ENCODE measurements around the gene LPP. TPM values are rescaled to one million over a fixed set of nuclear protein-coding genes. Genes with fewer than 3 reads are reported as not detected.

The LPP gene
- total RNA-seq, 4 donors from 2014 or later: 45.9 to 81.1 (median 63.0) TPM

GRCh38 chr3:188568736-188569135, 414.8 kb downstream of the LPP start:
- no peak overlapping the region for H3K4me3 ChIP-seq (ENCODE audit: low read depth, poor library complexity, severe bottlenecking)
- DNase-seq (ENCODE audit: low spot score in 2 of 2): no peak
- intact Hi-C loops (cut with DNase I; ENCODE audit: low total_unique reads): no loop called here
- no peak for TF ChIP-seq POLR2A (IDR thresholded peaks at IDR 0.05)
- TF ChIP-seq, protein P1, sequence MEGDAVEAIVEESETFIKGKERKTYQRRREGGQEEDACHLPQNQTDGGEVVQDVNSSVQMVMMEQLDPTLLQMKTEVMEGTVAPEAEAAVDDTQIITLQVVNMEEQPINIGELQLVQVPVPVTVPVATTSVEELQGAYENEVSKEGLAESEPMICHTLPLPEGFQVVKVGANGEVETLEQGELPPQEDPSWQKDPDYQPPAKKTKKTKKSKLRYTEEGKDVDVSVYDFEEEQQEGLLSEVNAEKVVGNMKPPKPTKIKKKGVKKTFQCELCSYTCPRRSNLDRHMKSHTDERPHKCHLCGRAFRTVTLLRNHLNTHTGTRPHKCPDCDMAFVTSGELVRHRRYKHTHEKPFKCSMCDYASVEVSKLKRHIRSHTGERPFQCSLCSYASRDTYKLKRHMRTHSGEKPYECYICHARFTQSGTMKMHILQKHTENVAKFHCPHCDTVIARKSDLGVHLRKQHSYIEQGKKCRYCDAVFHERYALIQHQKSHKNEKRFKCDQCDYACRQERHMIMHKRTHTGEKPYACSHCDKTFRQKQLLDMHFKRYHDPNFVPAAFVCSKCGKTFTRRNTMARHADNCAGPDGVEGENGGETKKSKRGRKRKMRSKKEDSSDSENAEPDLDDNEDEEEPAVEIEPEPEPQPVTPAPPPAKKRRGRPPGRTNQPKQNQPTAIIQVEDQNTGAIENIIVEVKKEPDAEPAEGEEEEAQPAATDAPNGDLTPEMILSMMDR (IDR thresholded peaks at IDR 0.05): no peak
- 85 to 90% methylated on average over 3 of the region's 3 CpGs for WGBS, 2 donors

DNA sequence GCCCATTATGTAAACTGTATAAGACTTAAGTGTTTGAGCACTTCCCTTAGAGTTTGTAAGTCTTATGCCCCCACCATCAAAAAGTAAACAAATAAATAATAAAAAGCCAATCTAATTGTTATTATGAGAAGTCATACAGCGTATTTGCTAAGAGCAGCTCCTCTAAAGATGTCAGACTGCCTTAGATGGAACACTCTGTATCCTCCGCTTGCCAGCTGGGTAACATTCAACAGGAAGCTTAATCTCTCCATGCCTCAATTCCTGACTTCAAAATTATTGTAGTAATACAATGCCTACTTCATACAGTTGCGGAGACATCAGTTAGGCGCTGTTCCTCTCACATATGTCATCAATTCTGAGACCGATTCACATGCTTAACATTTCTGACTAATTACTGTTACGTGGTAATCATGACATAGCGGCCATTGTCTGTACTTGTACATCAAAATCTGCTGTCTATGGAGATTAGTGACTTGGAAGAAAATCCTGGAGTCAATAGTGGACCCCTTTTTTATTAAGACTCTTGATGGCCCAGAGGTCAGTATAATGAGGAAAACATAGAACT, 417.7 kb downstream of the LPP start:
- no peak overlapping the region for H3K4me3 ChIP-seq (ENCODE audit: low read depth, poor library complexity, severe bottlenecking)
- TF ChIP-seq, protein P1 (IDR thresholded peaks at IDR 0.05): no peak
- no peak for TF ChIP-seq POLR2A (IDR thresholded peaks at IDR 0.05)
- WGBS, 2 donors: 90 to 97% methylated on average over 7 of the region's 7 CpGs
- intact Hi-C loops (cut with DNase I; ENCODE audit: low total_unique reads): no loop called here
- no peak for DNase-seq (ENCODE audit: low spot score in 2 of 2)

GRCh38 chr3:188573291-188573940, 419.5 kb downstream of the LPP start:
- DNase-seq (ENCODE audit: low spot score in 2 of 2): no peak
- TF ChIP-seq POLR2A (IDR thresholded peaks at IDR 0.05): no peak
- TF ChIP-seq, protein P1 (IDR thresholded peaks at IDR 0.05): no peak
- H3K4me3 ChIP-seq (ENCODE audit: low read depth, poor library complexity, severe bottlenecking): no peak overlapping the region
- intact Hi-C loops (cut with DNase I; ENCODE audit: low total_unique reads): no loop called here
- 80 to 81% methylated on average over 8 of the region's 8 CpGs for WGBS, 2 donors

- TF ChIP-seq, protein P1 (IDR thresholded peaks at IDR 0.05): no peak
- TF ChIP-seq POLR2A (IDR thresholded peaks at IDR 0.05): no peak
- WGBS, 2 donors: 80 to 87% methylated on average over 3 of the region's 3 CpGs
- intact Hi-C loops (cut with DNase I; ENCODE audit: low total_unique reads): no loop called here
- H3K4me3 ChIP-seq (ENCODE audit: low read depth, poor library complexity, severe bottlenecking): no peak overlapping the region
- DNase-seq (ENCODE audit: low spot score in 2 of 2): no peak
Observed at GRCh38 chr3:188573956-188574355, 420.0 kb downstream of the LPP start.

DNA sequence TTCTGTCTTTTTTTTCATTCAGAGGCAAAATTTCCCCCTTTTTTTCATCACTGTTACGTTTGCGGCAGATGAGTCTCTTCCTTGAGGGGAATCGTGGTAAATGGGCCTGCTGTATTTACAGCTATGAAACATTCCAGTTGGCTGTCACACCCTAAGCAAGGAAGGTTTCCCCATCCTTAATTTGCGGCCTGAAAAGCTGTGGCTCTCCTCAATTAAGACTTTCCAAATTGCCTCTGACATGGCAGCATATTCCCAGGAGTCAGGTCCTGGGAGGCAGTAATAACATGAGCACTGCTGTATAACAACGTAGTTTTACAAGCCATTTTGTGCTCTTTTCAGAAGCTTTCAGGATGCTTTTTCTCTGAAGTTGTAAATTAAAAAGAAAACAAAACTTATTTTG, 420.9 kb downstream of the LPP start:
- DNase-seq (ENCODE audit: low spot score in 2 of 2): no peak
- 78 to 91% methylated on average over 5 of the region's 5 CpGs for WGBS, 2 donors
- no peak overlapping the region for H3K4me3 ChIP-seq (ENCODE audit: low read depth, poor library complexity, severe bottlenecking)
- TF ChIP-seq, protein P1 (IDR thresholded peaks at IDR 0.05): no peak
- no peak for TF ChIP-seq POLR2A (IDR thresholded peaks at IDR 0.05)
- intact Hi-C loops (cut with DNase I; ENCODE audit: low total_unique reads): no loop called here

- no peak overlapping the region for H3K4me3 ChIP-seq (ENCODE audit: low read depth, poor library complexity, severe bottlenecking)
- no peak for DNase-seq (ENCODE audit: low spot score in 2 of 2)
- TF ChIP-seq, protein P1 (IDR thresholded peaks at IDR 0.05): no peak
- TF ChIP-seq POLR2A (IDR thresholded peaks at IDR 0.05): no peak
- intact Hi-C loops (cut with DNase I; ENCODE audit: low total_unique reads): no loop called here
- WGBS, 2 donors: 89 to 93% methylated on average over 6 of the region's 6 CpGs
Observed at GRCh38 chr3:188575501-188575900, 421.5 kb downstream of the LPP start.
